22Rv1 (cell line): Measurements from ENCODE around the gene USP3.

Source experiments
- ZFX ChIP-seq: fragments of 450-650 bp; IDR thresholded peaks from 2 replicates; pipeline ENCODE4 v1.6.1; 2017; ENCODE audit warnings: antibody characterized with exemption, borderline replicate concordance
- TF ChIP-seq, protein P1 (sequence below): fragments of 450-650 bp; IDR thresholded peaks from 2 replicates; pipeline ENCODE4 v1.5.1; 2017; ENCODE audit warnings: mild to moderate bottlenecking

DNA sequence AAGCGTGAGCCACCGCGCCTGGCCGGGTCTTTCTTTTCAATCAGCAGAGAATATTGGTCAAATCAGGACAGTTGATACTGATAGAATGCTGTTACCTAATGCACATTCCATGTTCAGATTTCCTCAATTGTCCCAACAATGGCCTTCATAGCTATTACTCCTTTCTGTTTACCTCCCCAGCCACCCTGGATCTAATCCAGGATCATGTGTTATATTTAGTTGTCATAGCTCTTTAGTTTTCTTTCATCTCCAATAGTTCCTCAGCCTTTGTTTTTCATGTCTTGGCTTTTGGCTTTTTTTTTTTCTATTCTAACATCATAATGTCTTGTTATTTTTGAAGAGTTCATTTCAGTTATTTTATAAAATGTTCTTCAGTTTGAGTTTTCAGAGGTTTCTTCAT is 14.6 kb downstream of the USP3 start:
- TF ChIP-seq, protein P1, sequence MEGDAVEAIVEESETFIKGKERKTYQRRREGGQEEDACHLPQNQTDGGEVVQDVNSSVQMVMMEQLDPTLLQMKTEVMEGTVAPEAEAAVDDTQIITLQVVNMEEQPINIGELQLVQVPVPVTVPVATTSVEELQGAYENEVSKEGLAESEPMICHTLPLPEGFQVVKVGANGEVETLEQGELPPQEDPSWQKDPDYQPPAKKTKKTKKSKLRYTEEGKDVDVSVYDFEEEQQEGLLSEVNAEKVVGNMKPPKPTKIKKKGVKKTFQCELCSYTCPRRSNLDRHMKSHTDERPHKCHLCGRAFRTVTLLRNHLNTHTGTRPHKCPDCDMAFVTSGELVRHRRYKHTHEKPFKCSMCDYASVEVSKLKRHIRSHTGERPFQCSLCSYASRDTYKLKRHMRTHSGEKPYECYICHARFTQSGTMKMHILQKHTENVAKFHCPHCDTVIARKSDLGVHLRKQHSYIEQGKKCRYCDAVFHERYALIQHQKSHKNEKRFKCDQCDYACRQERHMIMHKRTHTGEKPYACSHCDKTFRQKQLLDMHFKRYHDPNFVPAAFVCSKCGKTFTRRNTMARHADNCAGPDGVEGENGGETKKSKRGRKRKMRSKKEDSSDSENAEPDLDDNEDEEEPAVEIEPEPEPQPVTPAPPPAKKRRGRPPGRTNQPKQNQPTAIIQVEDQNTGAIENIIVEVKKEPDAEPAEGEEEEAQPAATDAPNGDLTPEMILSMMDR = no peak
- TF ChIP-seq ZFX = no peak
